ENCODE data around the gene CCDC171. TPM values are rescaled to one million over a fixed set of nuclear protein-coding genes. Genes with fewer than 3 reads are reported as not detected.

CCDC171 gene
- total RNA-seq, 1 experiment from 2014 or later, result 2.4 TPM

DNA sequence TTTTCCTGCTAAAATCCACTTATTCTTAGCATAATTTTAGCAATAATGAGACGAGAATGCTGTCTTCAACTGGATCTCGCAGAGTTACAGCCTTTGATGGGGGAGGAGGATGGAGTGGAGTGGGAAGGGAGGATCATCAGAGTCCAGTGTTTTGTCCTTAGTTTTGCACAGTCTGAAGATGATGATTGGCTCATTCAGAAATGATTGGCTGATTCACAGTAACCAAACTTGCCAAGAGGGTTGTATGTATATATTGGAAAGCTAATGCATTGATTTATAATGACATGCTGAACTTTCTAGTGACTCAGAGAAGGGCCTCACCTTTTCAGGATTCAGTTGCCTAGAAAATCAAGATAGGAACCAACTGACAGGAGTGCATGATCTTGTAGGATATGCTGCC, 448.0 kb downstream of the CCDC171 start:
- Histone ChIP-seq H3K23me2 (ENCODE audit: insufficient read length, low read depth, low read length, poor library complexity, severe bottlenecking) (no peaks in the 10 kb centered on the region), H3K27me3 (ENCODE audit: insufficient read depth, low read length) (no peaks in the 10 kb centered on the region), H3K23ac (ENCODE audit: insufficient read length, low read depth, low read length) (no peak overlapping the region), H3K27ac (ENCODE audit: insufficient read length, low read depth, low read length) (no peak overlapping the region), H3K9me3 (ENCODE audit: control insufficient read depth, low read depth, low read length) (no peaks in the 10 kb centered on the region), H4K20me1 (ENCODE audit: control insufficient read depth, insufficient read depth, insufficient read length) (no peaks in the 10 kb centered on the region), H2BK12ac (ENCODE audit: insufficient read length, low read depth, low read length) (no peak overlapping the region), H3T11ph (ENCODE audit: low read length) (no peak overlapping the region), H3K79me2 (ENCODE audit: insufficient read depth, low read length) (no peaks in the 10 kb centered on the region), H2AK5ac (ENCODE audit: insufficient read length, low read length) (no peak overlapping the region), H3K4me1 (ENCODE audit: insufficient read depth, low read length) (no peaks in the 10 kb centered on the region), H2BK120ac (ENCODE audit: low read depth, low read length, poor library complexity, severe bottlenecking) (no peak overlapping the region), H3K9ac (ENCODE audit: extremely low read depth, insufficient read length, low read length) (no peak overlapping the region), H4K91ac (ENCODE audit: insufficient read length, low read depth, low read length) (no peak overlapping the region), H3K18ac (ENCODE audit: insufficient read length, low read depth, low read length) (no peak overlapping the region), H2BK20ac (ENCODE audit: low read depth, low read length, poor library complexity, severe bottlenecking) (no peak overlapping the region), H2AFZ (ENCODE audit: low read length) (no peak overlapping the region), H3K79me1 (ENCODE audit: insufficient read depth, low read depth, low read length, poor library complexity, severe bottlenecking) (no peaks in the 10 kb centered on the region), H2BK5ac (ENCODE audit: insufficient read length, low read length) (no peak overlapping the region), H4K8ac (replicated peaks; ENCODE audit: insufficient read length, low read depth, low read length) (no peak overlapping the region), H4K5ac (ENCODE audit: insufficient read length, low read depth, low read length) (no peak overlapping the region), H3K56ac (ENCODE audit: insufficient read length, low read depth, low read length) (no peak overlapping the region), H3K4ac (ENCODE audit: low read depth, low read length) (no peak overlapping the region), H3K14ac (ENCODE audit: insufficient read depth, low read length) (no peak overlapping the region), H3K4me2 (ENCODE audit: insufficient read depth, insufficient read length, low read length) (no peak overlapping the region), H2BK15ac (ENCODE audit: low read depth, low read length) (no peak overlapping the region)
- no peaks in the 10 kb centered on the region; a peak in 1 of 5 replicates for H3K9me3 Mint-ChIP-seq
- H3K27me3 Mint-ChIP-seq (ENCODE audit: low read depth), result no peaks in the 10 kb centered on the region
- no CpG with 5 or more reads among the region's 2 CpGs for WGBS (ENCODE audit: extremely low coverage, insufficient read length, low lambda C conversion rate)
- H3K4me3 Mint-ChIP-seq, result no peak overlapping the region
- H3K27ac Mint-ChIP-seq, result no peak overlapping the region
- no peaks in the 10 kb centered on the region for H3K36me3 Mint-ChIP-seq (ENCODE audit: insufficient read depth in 1 of 3, low read depth in 3 of 3)
- TF ChIP-seq, protein P1, sequence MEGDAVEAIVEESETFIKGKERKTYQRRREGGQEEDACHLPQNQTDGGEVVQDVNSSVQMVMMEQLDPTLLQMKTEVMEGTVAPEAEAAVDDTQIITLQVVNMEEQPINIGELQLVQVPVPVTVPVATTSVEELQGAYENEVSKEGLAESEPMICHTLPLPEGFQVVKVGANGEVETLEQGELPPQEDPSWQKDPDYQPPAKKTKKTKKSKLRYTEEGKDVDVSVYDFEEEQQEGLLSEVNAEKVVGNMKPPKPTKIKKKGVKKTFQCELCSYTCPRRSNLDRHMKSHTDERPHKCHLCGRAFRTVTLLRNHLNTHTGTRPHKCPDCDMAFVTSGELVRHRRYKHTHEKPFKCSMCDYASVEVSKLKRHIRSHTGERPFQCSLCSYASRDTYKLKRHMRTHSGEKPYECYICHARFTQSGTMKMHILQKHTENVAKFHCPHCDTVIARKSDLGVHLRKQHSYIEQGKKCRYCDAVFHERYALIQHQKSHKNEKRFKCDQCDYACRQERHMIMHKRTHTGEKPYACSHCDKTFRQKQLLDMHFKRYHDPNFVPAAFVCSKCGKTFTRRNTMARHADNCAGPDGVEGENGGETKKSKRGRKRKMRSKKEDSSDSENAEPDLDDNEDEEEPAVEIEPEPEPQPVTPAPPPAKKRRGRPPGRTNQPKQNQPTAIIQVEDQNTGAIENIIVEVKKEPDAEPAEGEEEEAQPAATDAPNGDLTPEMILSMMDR (conservative IDR thresholded peaks at IDR 0.05), result no peak
- peaks cover 9 to 15% of the 10 kb centered on the region in 2 experiments for H3K4me1 Mint-ChIP-seq
- no peak for DNase-seq

Data from H9 (cell line).